DMS 273 treated with DMSO at 0.1 percent for 48 hours (cell line): Measurements from ENCODE around the gene SPINT1.
"Not testable (repeated sequence)": the region's sequence is repeated elsewhere in the genome, so short reads cannot be mapped to it uniquely, and the experiment has no call there.

ENCODE experiments used
- DNase-seq: peaks from one replicate; lab custom pipeline; 2025; lab: John Stamatoyannopoulos, UW

Gene SPINT1

DNA sequence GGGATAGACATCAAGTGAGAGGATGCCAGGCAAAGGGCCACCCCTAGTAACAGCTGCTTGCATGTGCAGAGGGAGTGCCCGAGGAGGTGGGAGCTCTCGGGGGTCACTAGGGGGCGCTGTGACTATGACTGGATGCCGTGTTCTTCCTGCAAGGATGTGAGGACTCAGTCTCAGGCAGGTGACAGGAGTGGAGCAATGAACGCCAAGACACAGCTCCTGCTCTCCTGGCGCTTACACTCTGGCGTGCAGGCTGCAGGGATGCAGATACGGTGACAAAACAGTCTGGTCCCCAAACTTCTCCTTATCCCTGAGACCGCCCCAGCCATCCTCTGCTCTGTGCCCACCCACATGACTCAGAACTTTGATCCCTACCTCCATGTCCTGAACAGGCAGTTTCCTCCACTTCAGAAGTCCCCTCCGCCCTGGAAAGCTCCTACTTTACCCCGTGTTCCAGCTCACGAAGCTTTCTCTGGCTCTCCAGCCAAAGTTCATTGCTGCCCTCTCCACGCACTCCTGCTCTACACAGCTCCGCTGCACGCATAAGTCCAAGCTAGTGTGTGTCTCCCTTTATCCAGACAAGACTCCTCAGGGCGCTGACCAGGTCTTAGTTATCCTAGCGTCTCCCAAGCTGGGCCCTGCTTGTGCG is 15.5 kb downstream of the SPINT1 start:
- peak; percentile 24 for DNase-seq

DNA sequence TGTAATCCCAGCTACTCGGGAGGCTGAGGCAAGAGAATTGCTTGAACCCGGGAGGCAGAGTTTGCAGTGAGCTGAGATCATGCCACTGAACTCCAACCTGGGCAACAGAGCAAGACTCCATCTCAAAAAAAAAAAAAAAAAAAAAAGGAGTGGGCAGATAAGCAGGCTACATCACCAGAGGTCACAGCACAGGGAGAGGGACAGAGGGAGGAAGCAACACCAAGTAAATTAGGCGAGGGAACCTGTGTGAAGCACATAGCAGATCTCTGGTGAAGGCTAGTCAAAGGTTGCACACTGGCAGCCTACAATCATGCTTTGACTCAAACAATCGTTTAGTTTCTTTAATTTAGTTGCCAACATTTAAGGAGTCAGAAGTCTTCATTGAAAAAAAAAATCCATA is 17.3 kb downstream of the SPINT1 start:
- not testable (repeated sequence) for DNase-seq

DNA sequence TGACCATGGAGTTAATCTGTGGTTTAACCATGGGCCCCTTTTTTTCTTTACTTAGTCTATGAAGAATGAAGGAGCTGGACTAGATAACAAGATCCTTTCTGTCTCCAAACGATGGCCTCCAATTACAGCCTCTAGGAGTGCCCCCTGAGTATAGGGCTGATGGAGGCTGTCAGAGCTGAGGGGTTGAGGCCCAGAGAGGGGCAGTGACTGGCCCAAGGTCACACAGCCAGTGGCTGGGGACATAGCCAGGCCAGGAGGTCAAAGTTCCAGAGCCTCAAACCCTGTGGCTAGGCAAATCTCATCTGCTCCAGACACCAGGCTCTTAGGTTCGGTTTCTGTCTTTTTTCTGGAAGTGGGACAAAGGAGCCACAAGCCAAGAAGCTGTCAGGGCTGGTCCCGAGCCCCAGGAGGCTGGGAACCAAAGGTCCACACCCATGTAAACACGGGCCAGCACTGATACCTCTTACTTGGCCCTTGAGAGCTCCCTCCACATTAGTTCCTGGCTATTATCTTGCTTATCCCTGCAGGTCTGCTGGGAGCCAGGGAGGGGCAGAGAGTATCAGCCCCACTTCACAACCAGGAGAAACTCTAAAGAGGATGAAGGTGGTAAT is 19.9 kb downstream of the SPINT1 start:
- no peak for DNase-seq

DNA sequence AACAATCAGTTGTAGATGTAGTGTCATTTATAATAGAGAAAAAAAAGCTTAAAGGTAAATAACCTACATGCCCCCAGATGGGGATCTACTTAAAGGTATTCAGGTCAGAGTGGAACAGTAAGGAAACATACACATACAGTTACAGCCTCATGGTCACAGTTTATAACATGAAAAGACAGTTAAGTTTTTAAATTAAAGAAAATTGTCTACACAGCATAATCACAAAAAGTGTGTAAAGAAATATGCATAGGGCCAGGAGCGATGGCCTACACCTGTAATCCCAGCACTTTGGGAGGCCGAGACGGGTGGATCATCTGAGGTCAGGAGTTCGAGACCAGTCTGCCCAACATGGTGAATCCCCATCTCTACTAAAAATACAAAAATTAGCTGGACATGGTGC is 23.4 kb downstream of the SPINT1 start:
- DNase-seq = no peak

DNA sequence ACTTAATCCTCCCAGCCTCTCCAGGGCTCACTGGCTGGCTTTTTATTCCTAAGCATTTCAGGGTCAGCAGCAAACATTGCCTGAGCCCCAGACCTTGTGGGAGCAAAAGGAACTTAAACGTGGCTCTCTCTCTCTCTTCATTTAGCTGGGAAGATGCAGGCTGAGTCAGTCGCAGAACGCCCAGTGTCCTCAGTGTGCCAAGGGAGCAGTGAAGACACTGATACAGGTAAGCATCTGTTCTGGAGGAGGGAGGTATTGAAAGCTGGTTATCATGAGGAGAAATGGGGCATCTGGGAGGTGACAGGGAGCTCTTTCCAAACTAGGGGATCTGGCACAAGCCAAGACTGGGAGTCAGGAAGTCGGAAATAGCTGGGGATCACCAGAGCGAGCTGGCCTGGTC is 25.8 kb downstream of the SPINT1 start:
- DNase-seq = no peak

DNA sequence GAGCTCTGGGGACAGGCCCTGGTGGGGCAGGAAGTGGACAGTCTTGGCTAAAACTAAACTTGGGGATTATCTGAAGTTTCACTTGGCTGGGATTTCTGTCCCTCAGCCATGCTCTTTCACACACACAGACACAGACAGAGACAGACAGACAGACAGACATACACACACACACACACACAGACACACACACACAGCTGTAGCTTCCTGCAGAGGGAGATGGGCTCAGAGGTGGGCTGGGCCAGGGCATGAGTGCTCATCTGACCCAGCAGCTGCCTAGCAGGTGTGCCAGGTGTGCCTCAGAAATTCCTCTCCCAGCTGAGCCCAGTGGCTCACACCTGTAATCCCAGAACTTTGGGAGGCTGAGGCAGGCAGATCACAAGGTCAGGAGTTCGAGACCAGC is 26.9 kb downstream of the SPINT1 start:
- no peak for DNase-seq

DNA sequence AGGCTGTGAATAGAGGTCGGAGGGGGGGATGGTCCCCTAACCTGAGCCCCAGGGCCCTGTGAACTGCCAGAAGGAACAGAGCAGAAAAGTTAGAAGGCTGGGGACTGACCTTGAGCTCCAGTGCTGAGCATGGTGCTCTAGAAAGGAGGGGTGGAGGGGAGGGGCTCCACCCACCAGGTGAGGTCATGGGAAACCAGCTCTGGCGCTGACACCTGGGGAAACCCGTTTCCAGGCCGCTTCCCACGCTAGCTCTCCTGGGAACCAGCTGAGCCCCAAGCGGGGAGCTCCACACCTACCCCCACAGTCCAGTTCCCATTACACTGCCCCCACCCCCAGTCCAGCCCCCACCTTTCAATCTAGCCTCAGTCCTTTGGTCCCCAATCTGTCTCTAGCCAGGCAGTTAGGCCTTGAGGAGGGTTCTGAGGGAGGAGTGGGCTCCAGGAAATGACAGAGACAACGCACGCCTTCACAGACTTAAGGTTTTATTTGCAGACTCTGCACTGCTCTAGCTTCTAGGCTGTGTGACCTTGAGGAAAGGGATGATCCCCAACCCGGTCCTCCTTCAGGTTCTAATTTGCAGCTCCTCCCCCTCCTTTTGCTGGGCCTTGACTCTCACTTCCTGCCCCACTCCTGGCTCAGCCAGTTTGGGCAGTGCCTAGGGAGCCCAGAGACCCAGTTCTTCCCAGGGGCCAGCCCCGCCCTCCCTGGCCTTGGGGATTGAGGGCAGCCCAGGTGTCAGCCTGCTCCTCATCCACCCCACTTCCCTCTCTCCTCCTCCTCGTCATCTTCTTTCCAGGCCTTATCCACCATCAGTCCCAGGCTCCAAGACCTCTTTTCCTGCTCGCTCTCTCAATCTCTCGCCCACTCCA is 28.1 kb downstream of the SPINT1 start:
- DNase-seq = no peak

DNA sequence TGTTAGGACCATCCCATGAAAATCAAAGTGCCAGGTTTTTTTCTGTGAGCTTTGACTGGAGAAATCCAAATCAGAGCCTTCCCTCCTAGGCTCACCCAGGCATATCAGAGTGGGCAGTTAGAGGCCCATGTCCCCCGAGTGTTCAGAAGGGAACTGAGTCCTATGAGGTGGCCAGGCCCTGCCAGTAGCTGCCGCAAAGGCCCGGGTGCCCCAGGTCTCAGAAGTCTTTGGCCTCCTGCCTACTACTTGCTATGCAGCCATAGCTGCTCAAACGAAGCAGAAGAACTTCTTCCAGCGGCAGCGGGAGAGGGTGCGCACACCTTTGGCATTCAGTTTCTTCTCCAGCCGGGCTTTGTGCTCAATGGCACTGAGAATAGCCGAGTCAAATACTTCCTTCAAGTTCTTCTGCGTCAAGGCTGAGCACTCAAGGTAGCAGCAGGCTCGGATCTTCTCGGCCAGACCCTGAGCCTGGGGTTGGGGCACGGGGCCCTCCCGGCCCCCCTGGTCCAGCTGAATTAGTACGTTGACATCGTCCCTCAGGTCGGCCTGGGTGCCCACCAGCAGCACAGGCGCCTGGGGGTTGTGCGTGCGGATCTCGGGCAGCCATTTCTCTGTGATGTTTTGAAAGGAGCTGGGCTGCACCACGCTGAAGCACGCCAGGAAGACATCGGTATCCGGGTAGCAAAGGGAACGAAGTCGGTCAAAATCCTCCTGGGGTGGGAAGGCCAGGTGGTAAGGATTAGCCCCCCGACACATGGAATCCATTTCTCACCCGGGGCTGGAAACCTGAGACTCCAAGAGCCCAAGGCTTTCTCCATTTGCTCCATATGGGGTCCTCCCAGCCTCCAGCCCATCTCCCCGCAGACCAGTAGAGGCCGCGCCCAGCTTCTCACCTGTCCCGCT is 29.2 kb downstream of the SPINT1 start:
- DNase-seq = no peak

DNA sequence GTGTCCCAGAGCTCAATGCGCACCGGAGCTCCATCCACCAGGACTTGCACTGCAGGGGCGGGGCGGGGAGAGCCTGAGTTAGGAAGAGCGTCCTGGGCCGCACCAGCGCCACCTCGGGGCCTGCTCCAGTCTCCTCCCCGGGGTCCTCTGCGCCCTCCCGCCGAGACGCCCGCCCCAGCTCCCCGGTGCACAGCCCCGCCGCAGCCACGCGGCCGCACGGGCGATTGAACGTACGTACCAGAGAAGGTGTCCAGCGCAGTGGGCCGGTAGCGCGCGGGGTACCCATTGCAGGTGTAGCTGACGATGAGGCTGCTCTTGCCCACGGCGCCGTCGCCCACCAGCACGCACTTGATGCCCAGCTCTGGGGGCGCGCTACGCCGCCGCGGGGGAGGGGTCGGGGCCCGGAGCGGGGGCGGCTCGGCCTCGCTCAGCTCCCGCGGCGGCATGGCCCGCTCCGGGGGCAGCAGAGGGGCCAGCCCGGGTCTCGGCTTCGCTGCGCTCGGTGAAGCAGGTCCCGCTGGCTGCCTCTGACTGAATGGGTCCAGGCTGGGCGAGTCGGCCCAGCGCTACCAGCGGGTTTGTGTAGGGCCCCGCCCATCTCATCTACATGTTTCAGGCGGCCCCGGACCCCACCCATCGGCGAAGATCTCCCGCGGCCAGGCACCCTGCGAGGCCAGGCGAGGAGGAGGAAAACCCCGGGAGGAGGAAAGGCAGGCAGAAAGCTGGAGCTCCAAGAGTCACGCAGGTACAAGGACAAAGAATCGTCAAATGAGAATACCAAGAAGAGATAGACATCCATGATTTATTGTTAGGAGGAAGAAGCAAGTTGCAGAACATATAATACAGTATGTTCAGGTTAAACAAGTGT is 30.1 kb downstream of the SPINT1 start, which contains the start of gene RHOV:
Gene RHOV, minus strand, starts transcription at position 541 of the 868 bp plus-strand sequence. Its CDS starts 95 bp downstream, at position 446.
- DNase-seq = no peak

DNA sequence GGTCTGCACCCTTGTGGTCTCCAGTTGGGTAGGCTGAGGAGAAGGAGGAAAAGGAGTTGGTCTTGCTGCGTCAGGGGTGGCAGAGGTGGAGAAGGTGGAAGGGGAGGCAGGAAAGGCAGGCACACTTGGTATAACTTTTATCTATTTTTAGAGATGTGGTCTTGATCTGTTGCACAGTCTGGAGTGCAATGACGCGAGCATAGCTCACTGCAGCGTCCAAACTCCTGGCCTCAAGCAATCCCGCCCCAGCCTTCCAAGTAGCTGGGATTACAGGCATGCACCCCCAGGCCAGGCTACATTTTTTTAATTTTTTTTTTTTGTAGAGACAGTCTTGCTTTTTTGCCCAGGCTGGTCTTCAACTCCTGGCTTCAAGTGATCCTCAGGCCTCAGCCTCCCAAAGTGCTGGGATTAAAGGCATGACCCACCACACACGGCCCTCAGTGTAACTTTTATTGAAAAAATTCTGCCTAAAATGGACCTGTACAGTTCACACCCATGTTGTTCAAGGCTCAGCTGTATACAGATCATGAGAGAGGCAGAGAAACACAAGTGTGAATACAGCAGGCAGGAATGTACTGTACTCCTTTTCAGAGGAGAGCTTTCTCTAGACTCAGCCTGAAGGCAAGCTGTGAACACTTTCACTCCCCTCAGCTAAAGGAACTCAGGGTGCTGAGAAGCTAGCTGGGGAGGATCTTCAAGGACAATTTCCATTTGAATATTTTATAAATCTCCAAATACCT is 32.3 kb downstream of the SPINT1 start:
- DNase-seq = no peak

DNA sequence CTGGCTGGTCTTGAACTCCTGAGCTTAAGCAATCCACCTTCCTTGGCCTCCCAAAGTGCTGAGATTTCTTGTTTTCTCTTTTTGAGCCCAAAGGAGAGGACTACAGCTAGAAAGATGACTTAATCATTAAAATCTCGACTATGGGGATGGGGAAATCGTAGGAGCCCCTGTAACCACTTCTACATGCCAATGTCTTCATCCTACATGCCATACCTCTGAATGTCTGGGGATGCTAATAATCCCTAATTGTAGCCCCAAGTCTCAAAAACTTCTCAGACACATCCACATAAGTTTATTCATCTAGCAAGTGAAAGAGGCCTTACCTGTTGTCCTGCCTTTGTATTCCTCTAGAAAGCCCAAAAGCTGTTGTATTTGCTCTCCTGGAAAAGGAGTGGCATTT is 33.8 kb downstream of the SPINT1 start:
- DNase-seq = no peak

DNA sequence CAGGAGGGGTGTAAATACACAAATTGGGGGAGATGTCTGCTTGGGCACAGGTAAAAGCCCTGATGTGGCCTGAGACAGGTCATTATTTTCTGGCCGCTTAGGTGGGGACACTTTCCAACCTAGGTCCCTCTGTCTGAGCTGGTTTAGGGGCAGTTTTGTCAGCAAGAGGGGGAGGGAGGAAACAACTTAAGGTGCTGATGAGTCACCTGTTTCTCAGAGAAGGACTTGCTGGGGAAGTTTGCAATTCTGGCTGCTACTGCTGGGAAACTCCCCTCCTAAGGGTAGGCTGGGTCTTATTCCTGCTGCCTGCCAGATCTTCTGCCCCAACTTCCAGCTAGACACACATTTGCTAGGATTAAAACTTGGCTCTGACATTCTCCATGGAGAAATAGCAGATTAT is 34.9 kb downstream of the SPINT1 start:
- DNase-seq = no peak

DNA sequence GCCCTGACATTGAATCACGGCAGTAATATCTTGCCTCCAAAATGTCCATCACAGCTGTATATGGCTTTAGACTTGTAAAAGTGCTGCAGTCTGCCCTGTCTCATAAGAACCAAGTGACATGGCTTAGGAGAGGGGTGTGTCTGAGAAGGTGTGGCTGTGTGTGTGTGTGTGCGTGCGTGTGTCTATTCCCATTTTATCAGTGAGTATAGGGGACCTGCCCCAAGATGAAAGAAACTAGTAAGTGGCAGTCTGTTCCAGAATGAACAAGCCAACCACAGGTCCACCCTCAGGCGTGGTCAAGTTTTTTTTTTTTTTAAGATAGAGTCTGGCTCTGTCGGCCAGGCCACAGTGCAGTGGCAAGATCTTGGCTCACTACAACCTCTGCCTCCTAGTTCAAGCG is 35.8 kb downstream of the SPINT1 start:
- no peak for DNase-seq

DNA sequence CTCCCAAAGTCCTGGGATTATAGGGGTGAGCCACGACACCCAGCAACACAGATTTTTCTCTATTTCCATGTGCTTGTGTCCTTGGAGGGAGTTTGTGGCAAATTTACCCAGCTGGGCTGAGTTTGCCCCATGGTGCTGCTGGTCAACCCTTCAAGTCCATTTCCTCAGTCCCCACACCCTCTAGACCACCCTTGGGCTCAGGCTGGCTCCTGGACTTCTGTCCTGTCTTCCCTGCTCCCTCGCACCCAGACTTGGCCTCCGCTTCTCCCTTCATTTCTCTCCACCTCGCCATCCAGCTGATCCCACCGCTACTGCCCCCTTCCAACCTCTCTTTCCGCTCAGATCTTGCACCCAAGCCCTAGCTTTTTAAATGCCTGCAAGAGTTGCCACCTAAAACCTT is 37.5 kb downstream of the SPINT1 start:
- no peak for DNase-seq

DNA sequence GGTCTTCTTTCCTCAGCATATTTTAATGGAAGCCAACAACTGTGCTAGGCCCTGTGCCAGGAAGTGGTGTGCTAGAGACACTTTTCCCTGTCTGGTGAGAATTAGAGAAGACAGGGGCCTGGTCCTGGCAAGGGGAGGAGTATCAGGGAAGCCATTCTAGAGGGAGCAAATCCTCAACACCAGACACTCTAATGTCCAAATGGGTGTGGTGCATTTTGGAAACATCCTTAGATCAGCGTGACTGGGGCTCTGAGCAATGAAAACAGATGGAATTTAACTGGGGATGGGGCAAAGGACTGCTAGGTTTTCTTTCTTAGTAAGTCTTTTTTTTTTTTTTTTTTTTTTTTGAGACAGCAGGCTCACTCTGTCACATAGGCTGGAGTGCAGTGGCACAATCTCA is 42.7 kb downstream of the SPINT1 start:
- DNase-seq = no peak

DNA sequence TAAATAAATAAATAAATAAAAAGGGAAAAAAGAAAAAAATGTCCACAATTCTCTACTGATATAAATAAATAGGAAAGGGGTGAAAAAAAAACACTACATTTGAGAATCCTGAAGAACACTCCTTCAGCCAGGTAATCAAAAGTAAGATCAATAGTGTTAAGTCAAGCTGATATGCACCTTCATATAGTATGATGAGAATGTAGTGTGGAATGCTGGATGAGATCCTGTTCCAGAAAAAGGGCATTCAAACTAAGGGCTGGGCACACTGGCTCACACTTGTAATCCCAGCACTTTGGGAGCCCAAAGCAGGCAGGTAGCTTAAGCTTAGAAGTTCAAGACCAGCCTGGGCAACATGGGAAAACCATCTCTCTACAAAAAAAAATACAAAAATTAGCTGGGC is 45.3 kb downstream of the SPINT1 start:
- no peak for DNase-seq

DNA sequence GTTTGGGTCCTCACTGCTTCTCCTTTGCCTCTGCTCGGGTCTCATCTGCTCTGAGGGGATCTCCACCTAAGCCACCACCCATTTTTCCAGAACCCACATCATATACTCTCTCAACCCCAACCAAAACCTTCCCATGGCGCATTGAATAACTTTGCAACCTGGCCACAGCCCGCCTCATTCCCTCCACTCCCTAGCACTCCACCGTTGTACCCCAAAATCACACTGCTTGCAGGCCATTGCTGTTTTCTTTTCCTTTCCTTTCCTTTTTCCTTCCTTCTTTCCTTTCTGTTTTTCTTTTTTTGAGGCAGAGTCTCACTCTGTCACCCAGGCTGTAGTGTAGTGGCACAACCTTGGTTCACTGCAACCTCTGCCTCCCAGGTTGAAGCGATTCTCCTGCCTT is 47.3 kb downstream of the SPINT1 start:
- DNase-seq = no peak

DNA sequence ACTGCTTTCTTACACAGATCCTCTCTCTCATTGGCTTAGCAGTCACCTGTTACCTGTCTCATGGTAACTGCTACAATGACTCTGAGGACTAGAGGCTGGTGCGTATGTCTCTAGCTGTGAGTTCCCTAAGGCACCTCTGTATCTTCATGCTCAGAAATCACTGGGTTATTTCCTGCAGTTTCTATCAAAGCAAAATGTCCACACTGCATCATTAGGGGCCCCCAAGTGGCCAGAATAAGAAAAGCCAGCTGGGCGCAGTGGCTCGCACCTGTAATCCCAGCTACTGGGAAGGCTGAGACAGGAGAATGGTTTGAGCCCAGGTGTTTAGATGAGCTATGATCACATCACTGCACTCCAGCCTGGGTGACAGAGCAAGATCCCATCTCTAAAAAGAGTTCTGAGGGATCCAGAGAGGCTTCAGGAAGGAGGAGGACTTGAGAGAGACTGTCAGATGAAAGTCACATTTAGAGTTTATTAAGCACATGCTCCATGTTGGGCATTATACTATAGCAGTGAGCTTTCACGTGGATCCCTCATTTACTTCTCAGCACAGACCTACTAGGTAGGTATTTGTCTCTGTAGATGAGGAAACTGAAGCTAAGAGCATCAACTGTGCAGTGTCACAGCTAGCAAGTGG is 48.1 kb downstream of the SPINT1 start:
- DNase-seq = no peak

DNA sequence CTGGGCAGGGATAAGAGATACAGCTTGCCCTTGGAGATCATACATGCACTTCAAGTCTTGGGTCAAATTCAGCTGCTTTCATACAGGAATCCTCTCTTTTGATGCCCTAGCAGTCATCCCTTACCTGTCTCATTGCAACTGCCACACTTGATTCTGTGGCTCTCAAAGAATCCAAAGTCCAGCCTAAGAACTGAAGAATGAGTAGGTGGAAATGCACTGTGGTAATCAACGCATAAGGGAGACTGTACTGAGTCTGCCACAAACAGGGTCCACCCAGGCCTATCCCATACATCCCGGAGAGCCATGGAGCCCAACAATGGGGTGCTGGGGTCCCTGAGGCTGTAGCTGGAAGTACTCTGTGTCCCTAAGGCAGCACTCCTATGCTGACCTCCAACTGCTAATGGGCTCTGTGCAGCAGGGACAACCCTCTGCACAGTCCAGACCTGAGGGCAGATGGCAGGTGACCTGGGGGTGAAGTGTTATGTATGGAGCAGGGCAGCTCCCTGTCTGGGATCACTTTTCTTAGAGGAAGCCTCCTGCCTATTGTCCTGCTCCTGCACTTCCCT is 48.7 kb downstream of the SPINT1 start:
- DNase-seq = no peak
